ENCODE data around the gene RIMKLA.

- TF ChIP-seq CTCF (IDR thresholded peaks at IDR 0.05; ENCODE audit: low read length) (no peak), EZH2 (IDR thresholded peaks at IDR 0.05; ENCODE audit: borderline replicate concordance, low read length) (no peak)
Measured at GRCh38 chr1:42430286-42431135, 49.9 kb downstream of the RIMKLA start.

Data from OCI-LY1 (cell line).